NCI-H2107 (cell line): ENCODE data around the gene RHBDD2.
"Not testable (repeated sequence)": the region's sequence is repeated elsewhere in the genome, so short reads cannot be mapped to it uniquely, and the experiment has no call there.

Experiments used
- DNase-seq: peaks from one replicate; lab custom pipeline; 2025; lab: John Stamatoyannopoulos, UW

RHBDD2 gene

DNA sequence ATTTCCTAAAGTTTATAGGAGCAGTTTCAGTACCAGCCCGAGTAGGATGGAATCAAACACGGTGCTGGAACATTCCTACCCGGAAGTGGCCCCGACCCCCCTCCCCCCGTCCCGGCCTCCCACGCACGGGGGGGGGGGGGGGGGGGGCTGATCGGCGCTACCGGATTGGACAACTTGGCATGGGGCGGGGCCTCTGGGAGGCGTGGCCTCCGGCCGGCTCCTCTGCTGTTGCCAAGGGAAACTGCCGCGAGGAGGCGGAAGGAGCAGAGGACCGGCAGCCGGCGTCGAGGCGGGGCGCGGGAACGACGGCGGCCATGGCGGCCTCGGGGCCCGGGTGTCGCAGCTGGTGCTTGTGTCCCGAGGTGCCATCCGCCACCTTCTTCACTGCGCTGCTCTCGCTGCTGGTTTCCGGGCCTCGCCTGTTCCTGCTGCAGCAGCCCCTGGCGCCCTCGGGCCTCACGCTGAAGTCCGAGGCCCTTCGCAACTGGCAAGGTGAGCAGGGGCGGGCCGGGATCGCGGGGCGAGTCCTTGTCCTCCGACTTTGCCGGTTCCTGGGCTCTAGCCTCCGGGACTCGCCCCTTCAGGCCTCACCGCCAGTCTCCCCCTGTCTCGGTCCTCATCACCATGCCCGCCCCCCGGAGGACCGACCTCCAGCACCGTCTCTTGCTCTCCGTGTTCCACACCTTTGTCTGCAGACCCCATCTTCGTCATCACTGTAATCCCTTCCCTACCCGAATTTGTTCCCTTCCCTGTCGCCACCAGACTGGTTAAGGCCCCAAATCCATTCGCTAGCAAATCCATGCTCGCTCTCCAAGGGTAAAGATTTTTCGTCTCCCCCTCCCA lies at the start of gene RHBDD2:
Gene RHBDD2, plus strand, starts transcription at position 266 of the 843 bp plus-strand sequence. Its CDS starts 49 bp downstream, at position 315.
- DNase-seq = peak; percentile 92

DNA sequence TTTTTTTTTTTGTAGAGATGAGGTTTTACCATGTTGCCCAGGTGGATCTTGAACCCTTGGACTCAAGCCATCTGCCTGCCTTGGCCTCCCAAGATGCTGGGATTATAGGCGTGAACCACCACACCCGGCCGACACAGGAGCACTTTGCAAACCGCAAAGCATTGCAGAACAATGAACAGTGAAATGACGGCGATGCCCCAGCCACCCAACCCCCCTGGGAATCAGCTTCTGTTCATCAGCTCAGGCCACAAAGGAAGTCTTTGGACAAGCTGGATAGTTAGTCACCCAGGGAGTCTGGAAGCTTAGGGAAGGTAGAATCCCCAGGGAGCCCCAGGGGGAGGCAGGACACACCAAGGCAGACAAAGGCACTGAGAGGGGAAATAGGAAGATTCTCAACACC lies 49.2 kb upstream of the RHBDD2 start:
- DNase-seq = peak; percentile 15

DNA sequence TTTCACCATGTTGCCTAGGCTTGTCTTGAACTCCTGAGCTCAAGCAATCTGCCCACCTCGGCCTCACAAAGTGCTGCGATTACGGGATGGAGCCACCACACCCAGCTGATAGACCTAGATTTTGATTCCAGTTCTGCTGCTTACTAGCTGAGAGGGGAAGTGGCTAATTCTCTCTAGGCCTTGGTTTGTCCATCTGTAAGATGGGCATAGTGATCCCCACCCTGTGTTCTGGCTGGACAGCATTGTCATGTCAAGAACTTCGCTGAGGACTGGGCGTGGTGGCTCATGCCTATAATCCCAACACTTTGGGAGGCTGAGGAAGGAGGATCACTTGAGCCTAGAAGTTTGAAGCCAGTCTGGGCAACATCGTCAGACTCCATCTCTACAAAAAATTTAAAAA lies 47.9 kb upstream of the RHBDD2 start:
- no peak for DNase-seq

DNA sequence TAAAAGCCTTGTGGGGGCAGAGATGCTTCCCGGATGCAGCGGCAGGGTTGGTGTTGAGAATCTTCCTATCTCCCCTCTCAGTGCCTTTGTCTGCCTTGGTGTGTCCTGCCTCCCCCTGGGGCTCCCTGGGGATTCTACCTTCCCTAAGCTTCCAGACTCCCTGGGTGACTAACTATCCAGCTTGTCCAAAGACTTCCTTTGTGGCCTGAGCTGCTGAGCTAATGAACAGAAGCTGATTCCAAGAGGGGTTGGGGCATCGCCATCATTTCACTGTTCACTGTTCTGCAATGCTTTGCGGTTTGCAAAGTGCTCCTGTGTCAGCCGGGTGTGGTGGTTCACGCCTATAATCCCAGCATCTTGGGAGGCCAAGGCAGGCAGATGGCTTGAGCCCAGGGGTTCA lies 45.2 kb upstream of the RHBDD2 start:
- DNase-seq = not testable (repeated sequence)

DNA sequence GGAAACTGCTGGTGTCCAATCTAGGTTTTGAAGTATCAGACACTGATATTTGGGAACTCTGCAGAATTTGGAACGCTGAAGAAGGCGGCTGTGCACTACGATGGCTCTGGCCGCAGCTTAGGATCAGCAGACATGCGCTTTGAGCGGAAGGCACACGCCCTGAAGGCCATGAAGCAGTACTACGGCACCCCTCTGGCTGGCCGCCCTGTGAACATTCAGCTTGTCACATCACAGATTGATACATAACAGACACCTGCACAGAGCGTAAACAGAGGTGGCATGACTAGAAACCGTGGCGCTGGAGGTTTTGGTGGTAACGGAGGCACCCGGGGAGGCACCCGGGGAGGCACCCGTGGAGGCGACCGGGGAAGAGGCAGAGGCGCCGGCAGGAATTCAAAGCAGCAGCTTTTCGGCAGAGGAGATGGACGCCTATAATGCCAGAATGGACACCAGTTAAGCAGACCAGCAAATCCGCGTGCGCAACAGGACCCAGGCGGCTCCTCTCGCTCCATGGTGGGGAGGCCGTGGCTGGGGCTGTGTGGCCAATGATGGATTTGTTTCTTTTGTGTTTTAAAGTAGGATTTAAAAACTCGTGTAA lies 43.0 kb upstream of the RHBDD2 start:
- DNase-seq = no peak

DNA sequence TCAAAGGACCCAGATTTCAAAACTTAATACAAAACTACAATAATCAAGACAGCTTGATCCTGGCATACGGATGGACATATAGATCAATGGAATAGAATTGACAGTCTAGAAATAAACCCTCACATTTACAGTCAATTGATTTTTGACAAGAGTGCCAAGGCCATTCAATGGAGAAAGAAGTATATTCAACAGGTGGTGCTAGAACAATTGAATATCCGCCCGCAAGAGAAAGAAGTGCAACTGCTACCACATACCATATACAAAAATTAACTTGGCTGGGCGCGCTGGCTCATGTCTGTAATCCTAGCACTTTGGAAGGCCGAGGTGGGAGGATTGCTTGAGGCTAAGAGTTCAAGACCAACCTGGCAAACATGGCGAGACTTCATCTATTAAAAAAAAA lies 42.0 kb upstream of the RHBDD2 start:
- no peak for DNase-seq

DNA sequence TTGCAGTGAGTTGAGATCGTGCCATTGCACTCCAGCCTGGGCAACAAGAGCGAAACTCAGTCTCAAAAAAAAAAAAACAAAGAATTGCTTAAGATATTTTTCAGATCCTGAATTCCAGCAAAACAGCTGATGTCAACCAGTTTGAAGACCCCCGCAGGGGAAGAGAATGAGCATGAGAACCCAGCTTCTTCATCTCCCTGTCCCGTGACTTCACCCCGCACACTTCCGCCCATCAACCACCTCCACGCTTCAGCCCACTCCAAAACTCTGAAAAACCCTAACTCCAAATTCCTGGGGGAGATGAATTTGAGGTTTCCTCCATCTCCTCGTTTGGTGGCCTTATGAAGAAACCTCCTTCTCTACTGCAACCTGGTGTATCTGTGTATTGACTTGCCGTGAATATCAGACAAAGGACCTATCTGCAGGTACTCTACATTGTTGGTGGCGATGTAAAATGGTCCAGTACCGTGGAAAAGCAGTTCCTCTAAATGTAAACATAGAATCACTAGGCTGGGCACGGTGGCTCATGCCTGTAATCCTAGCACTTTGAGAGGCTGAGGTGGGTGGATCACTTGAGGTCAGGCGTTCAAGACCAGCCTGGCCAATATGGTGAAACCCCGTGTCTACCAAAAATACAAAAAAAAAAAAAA lies 40.4 kb upstream of the RHBDD2 start:
- DNase-seq = not testable (repeated sequence)

DNA sequence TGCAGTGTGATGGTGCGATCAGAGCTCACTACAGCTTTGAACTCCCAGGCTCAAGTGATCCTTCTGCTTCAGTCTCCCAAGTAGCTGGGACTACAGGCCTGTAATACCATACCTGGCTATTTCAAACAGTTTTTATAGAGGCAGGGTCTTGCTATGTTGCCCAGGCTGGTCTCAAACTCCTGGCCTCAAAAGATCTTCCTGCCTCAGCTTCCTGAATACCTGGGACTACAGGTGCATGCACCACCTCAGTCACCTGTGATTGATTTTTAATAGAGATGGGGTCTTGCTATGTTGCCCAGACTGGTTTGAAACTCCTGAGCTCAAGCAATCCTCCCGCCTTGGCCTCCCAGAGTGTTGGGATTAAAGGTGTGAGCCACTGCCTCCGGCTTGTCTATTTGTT lies 38.8 kb upstream of the RHBDD2 start:
- no peak for DNase-seq

DNA sequence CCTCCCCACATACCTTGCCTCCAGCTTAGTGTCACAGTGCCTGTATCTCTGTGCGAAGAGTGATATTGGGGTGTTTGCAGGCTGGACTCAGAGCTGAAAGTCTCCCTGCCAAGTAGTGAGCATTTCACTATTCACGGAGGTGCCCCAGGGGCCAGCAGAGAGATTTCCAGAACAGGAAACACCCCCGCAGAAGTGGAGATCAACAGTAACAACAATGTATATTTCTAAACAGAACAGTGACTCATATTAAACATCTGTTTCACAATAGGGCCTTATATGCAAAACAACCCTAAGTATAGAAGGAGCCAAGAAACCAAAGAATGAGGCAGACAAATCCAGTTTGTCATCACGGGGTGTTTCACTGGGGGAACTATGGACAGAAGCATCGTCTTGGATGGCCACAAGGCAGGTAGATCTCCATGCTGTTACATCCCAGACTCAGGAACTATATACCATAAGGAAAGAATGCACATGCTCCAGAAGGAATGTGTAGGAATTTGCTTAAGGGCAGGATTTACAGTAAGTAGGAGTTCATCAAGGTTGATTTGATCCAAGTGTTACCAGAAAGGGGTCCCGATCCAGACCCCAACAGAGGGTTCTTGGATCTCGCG lies 35.9 kb upstream of the RHBDD2 start:
- DNase-seq = no peak

DNA sequence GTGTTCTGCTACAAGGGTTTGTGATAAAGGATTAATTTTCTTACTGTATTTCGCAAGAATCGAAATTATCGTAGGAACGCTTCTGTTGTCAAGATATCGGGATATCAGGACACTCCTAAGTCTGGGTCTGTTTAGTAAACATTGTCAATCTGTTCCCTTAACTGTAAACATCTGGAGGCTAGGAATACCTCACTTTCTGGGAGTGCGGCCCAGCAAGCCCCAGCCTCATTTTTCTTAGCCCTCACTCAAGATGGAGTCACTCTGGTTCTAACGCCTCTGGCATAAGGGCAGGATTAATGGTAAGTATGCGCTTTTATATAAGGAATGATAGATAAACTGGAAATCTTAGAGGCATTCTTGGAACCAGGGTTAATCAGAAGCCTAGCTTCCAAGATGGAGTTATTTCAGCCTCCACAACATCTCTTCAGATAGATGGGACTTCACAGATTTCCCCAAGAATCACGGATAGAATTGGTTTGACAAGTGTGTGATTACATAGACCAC lies 35.2 kb upstream of the RHBDD2 start:
- no peak for DNase-seq

DNA sequence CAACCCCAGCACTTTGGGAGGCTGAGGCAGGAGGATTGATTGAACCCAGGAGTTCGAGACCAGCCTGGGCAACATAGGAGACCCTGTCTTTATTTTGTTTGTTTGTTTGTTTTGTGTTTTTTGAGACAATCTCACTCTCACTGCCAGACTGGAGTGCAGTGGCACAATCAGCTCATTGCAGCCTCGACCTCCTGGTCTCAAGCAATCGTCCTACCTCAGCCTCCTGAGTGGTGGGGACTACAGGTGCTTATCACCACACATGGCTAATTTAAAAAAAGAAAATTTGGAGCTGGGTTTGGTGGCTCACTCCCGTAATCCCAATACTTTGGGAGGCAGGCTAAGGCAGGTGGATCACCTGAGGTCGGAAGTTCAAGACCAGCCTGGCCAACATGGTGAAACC lies 34.7 kb upstream of the RHBDD2 start:
- no peak for DNase-seq

DNA sequence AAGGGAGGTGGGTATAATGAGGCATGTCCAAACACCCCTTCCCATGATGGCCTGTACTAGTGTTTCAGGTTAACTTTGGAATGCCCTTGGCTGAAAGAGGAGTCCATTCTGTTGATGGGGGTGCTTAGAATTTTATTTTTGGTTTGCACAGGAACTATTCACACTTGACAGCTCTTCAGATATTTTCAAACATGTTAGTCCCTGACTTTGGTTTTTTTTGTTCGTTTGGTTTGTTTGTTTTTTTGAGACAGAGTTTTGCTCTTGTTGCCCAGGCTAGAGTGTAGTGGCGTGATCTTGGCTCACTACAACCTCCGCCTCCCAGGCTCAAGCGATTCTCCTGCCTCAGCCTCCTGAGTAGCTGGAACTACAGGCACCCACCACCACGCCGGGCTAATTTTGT lies 33.7 kb upstream of the RHBDD2 start:
- DNase-seq = not testable (repeated sequence)

DNA sequence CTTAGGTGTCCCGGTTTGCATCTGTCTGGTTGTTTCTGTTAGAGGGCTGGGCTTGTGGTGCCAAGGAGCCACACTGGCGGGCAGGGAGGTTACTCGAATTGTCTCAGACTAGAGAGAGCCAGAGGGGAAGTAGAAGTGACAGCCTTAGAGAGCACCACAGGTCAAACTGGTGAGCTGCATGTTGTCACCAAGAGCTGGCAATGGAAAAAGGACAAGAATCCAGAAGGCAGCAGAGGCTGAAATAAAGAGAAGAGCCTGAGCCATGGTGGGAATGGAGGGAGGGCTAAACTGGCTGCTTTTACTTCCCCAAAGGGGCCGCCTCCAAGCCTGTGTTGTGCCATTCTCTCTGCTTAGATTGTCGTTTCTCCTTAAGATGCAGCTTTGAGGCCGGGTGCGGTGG lies 31.1 kb upstream of the RHBDD2 start:
- DNase-seq = no peak

DNA sequence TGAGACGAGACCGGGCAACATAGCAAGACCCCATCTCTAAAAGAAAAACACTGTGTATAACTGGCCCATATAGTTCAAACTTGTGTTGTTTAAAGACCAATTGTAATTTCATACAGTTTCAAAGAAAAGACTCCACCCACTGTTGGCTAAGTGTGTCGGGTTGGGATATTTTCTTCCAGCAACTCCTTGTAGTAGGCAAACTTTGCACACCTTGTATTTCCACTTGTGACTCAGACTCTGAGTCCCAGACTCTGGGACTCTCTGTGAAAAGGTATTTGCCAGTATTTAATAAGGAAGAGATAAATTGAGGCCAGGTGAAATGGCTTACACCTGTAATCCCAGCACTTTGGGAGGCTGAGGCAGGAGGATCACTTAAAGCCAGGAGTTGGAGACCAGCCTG lies 29.3 kb upstream of the RHBDD2 start:
- no peak for DNase-seq

DNA sequence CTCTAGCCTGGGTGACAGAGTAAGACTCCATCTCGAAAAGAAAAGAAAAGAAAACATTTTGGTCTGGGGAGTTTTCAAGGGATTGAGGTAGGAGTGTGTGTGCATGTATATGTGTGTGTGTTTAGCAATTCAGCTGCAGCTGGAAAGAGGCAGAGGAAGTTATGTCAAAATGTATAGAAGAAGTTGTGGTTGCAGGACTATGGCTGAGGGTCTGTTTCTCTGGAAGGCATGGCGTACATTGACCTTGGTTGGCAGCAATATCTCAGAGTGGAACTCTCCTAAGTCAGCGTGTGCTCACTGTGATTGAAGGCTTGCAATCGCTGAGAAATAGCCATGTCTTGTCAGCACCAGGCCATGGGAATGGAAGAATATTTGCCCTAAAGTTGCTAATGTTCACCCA lies 28.6 kb upstream of the RHBDD2 start:
- DNase-seq = no peak

DNA sequence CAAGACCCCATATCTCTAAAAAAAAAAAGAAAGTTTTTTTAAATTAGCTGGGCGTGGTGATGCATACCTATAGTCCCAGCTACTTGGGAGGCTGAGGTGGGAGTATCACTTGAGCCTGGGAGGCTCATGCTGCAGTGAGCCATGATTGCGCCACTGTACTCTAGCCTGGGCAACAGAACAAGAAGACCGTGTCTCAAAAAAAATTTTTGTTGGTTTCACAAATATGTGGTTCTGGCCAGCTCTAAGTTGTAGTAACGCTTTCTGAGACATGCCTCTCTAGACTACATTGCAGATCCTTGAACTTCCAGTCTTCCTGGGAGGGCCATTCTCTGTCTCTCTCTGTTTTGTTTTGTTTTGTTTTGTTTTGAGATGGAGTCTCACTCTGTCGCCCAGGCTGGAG lies 24.6 kb upstream of the RHBDD2 start:
- DNase-seq = no peak

DNA sequence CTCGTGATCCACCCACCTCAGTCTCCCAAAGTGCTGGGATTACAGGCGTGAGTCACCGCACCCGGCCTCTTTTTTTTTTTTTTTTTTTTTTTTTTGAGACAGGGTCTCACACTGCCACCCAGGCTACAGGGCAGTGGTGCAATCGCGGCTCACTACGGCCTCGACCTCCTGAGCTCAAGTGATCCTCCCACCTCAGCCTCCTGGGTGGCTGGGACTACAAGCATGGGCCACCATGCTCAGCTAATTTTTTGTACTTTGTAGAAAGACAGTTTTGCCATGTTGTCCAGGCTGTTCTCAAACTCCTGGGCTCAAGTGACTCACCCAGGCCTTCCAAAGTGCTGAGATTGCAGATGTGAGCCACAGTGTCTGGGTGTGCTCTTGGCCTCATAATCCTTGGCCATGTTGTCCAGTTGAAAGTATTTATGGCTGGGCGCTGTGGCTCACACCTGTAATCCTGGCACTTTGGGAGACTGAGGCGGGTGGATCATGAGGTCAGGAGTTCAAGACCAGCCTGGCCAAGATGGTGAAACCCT lies 24.0 kb upstream of the RHBDD2 start:
- not testable (repeated sequence) for DNase-seq

DNA sequence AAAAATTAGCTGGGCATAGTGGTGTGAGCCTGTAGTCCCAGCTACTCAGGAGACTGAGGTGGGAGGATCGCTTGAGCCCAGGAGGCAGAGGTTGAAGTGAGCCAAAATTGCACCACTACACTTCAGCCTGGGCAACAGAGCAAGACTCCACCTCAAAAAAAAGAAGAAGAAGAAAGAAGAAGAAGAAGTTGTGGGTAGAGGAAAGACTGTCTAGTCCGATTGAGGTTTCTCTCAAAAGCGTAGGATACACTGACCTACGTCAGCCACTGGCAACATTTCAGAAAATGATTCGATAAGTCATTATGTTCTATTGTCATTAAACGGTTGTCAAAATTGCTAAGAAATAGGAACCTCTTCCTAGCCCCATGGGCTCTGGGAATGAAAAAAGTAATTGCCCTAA lies 22.3 kb upstream of the RHBDD2 start:
- no peak for DNase-seq

DNA sequence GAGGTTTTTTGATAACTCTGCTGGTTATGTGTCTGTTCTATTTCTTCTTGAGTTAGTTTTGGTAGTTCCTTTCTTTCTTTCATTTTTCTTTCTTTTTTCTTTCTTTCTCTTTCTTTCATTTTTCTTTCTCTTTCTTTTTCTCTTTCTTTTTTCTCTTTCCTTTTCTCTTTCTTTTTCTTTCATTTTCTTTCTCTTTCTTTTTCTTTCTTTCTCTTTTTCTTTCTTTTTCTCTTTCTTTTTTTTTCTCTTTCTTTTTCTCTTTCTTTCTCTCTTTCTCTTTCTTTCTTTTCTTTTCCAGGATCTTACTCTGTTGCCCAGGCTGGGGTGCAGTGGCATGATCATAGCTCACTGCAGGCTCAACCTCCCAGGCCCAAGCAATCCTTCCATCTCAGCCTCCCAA lies 20.4 kb upstream of the RHBDD2 start:
- no peak for DNase-seq

DNA sequence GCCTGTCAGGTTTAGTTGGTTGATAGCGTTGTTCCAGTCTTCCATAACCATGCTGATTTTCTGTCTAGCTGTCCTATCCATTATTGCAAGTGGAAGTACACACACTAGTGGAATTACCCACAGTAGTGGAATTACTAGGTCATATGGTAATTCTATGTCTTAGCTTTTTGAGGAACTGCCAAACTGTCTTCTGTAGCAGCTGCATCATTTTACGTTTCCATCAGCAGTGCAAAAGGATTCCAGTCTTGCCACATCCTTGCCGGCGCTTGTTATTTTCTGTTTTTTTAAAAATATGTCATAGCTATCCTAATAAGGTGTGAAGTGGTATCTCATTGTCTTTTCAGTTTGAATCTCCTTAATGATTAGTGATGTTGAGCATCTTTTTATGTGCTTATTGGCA lies 17.2 kb upstream of the RHBDD2 start:
- DNase-seq = no peak

DNA sequence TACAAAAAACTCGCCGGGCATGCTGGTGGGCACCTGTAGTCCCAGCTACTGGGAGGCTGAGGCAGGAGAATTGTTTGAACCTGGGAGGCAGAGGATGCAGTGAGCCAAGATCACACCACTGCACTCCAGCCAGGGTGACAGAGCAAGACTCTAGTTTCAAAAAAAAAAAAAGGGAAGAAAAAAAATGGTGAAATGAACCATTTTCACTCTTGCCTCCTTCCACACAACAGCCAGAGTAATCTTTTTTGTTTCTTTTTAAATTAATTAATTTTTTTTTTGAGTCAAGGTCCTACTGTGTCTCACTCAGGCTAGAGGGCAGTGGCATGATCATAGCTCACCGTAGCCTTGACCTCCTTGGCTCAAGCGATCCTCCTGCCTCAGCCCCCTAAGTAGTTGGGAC lies 14.6 kb upstream of the RHBDD2 start:
- not testable (repeated sequence) for DNase-seq

DNA sequence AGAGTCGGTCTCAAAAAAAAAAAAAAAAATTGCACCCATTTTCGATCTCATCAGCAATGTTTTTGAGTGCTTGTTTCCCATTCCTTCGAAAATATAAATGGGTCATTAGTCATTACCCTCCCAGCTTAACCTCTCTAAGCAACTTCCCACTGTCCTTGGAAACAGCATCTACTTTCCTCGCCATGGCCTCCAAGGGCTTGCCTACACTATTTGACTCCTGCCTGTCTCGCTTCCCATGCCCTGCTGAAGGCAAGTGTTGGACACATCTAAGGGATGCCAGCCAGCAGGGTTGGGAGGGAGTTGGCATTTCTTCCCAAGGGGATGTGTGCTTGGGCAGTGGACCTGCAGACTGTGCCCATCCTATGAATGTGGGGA lies 12.7 kb upstream of the RHBDD2 start:
- DNase-seq = no peak
